Measurements from ENCODE around the gene RHBDF2.

The RHBDF2 gene

GRCh38 chr17:76497979-76498875 lies 3.0 kb downstream of the RHBDF2 start:
- Histone ChIP-seq H3K9ac (no peak overlapping the region), H3K4me1 (peaks cover 9% of the 10 kb centered on the region)

GRCh38 chr17:76497699-76497978 lies 3.6 kb downstream of the RHBDF2 start:
- Histone ChIP-seq H3K79me2 (no peaks in the 10 kb centered on the region), H3K27me3 (ENCODE audit: control insufficient read depth, insufficient read depth, low read length) (no peaks in the 10 kb centered on the region), H2AFZ (peak overlapping the region; percentile 16), H3K36me3 (ENCODE audit: control insufficient read depth, insufficient read depth, low read length) (no peaks in the 10 kb centered on the region), H3K4me3 (ENCODE audit: low read depth, low read length) (no peak overlapping the region), H3K4me1 (peaks cover 9% of the 10 kb centered on the region), H3K9me3 (ENCODE audit: control insufficient read depth, low read length) (no peaks in the 10 kb centered on the region), H3K27ac (peak overlapping the region; percentile 70), H3K4me2 (ENCODE audit: low read length) (no peak overlapping the region), H3K9ac (no peak overlapping the region)
- no peak for TF ChIP-seq CTCF (IDR thresholded peaks at IDR 0.05)

More at GRCh38 chr17:76497979-76498875, 3.0 kb downstream of the RHBDF2 start:
- no peak overlapping the region for H3K4me3 ChIP-seq (ENCODE audit: low read depth, low read length)
- no peak for TF ChIP-seq CTCF (IDR thresholded peaks at IDR 0.05)
- peak overlapping the region; percentile 70 for H3K27ac ChIP-seq
- H3K9me3 ChIP-seq (ENCODE audit: control insufficient read depth, low read length), result no peaks in the 10 kb centered on the region
- H3K36me3 ChIP-seq (ENCODE audit: control insufficient read depth, insufficient read depth, low read length), result no peaks in the 10 kb centered on the region
- peak overlapping the region; percentile 16 for H2AFZ ChIP-seq
- no peaks in the 10 kb centered on the region for H3K79me2 ChIP-seq
- H3K4me2 ChIP-seq (ENCODE audit: low read length), result no peak overlapping the region
- H3K27me3 ChIP-seq (ENCODE audit: control insufficient read depth, insufficient read depth, low read length), result no peaks in the 10 kb centered on the region

- no peaks in the 10 kb centered on the region for H3K27me3 ChIP-seq (ENCODE audit: control insufficient read depth, insufficient read depth, low read length)
- H3K27ac ChIP-seq, result no peak overlapping the region
- no peak for TF ChIP-seq CTCF (IDR thresholded peaks at IDR 0.05)
- no peak overlapping the region for H3K4me3 ChIP-seq (ENCODE audit: low read depth, low read length)
- peaks cover under 1% of the 10 kb centered on the region for H3K4me1 ChIP-seq
- H3K4me2 ChIP-seq (ENCODE audit: low read length), result no peak overlapping the region
- H2AFZ ChIP-seq, result no peak overlapping the region
- H3K79me2 ChIP-seq, result no peaks in the 10 kb centered on the region
- no peaks in the 10 kb centered on the region for H3K36me3 ChIP-seq (ENCODE audit: control insufficient read depth, insufficient read depth, low read length)
- no peak overlapping the region for H3K9ac ChIP-seq
- H3K9me3 ChIP-seq (ENCODE audit: control insufficient read depth, low read length), result no peaks in the 10 kb centered on the region
Measured at GRCh38 chr17:76496464-76496863, 4.8 kb downstream of the RHBDF2 start.

GRCh38 chr17:76495663-76496400 lies 5.4 kb downstream of the RHBDF2 start:
- Histone ChIP-seq H3K4me1 (no peaks in the 10 kb centered on the region), H3K9me3 (ENCODE audit: control insufficient read depth, low read length) (no peaks in the 10 kb centered on the region), H3K4me2 (ENCODE audit: low read length) (no peak overlapping the region), H3K27me3 (ENCODE audit: control insufficient read depth, insufficient read depth, low read length) (no peaks in the 10 kb centered on the region), H2AFZ (no peak overlapping the region), H3K79me2 (no peaks in the 10 kb centered on the region), H3K27ac (no peak overlapping the region), H3K9ac (no peak overlapping the region), H3K36me3 (ENCODE audit: control insufficient read depth, insufficient read depth, low read length) (no peaks in the 10 kb centered on the region), H3K4me3 (ENCODE audit: low read depth, low read length) (no peak overlapping the region)
- no peak for TF ChIP-seq CTCF (IDR thresholded peaks at IDR 0.05)
